Naive thymus-derived CD4-positive, alpha-beta T cell (primary cell): Measurements from ENCODE around the gene KATNAL1. TPM values are rescaled to one million over a fixed set of nuclear protein-coding genes. Genes with fewer than 3 reads are reported as not detected.
"Not testable (repeated sequence)": the region's sequence is repeated elsewhere in the genome, so short reads cannot be mapped to it uniquely, and the experiment has no call there.

Experiments used
- ATAC-seq: fragments of 150-1000 bp; cut with Tn5 transposase; 2 replicates; pipeline ENCODE4 v1.10.0; 2021; ENCODE audit warnings: mild to moderate bottlenecking, moderate library complexity
- CTCF ChIA-PET: fragments of 350-600 bp; sonication (Branson Sonifier 250); formaldehyde crosslinking; loops from one replicate; lab custom pipeline; 2021; ENCODE audit warnings: antibody characterized with exemption; lab: Charles Lee
- POLR2A ChIA-PET: fragments of 350-600 bp; sonication (Branson Sonifier 250); formaldehyde crosslinking; loops from one replicate; lab custom pipeline; 2021; ENCODE audit warnings: antibody characterized with exemption, inconsistent platforms; lab: Charles Lee
- DNase-seq, 9 donors: peaks; one replicate each; pipeline versions ENCODE4 v3.0.0 to v3.0.0-alpha.2; 2020 to 2022; ENCODE audit warnings: mixed read lengths in 1 of 9
- H3K27ac ChIP-seq: one replicate; pipeline ENCODE4 v1.7.0; 2013; ENCODE audit warnings: mild to moderate bottlenecking, low read depth, low read length, moderate library complexity
- H3K27me3 ChIP-seq, 2 donors: one replicate each; pipeline ENCODE4 v1.7.0; 2013; ENCODE audit warnings: low read length in 2 of 2, mild to moderate bottlenecking in 2 of 2, moderate library complexity in 2 of 2; ENCODE audit not compliant: control insufficient read depth in 2 of 2, insufficient read depth in 2 of 2
- H3K36me3 ChIP-seq, 3 experiments: 1 replicate in 2 of 3; 2 replicates in 1 of 3; pipeline ENCODE4 v1.7.0; 2013; ENCODE audit warnings: low read length in 3 of 3, mild to moderate bottlenecking in 3 of 3, moderate library complexity in 1 of 3; ENCODE audit not compliant: insufficient read depth in 3 of 3, control insufficient read depth in 2 of 3
- H3K4me1 ChIP-seq, 2 donors: one replicate each; pipeline ENCODE4 v1.7.0; 2013; ENCODE audit warnings: low read length in 2 of 2, mild to moderate bottlenecking in 2 of 2, moderate library complexity in 1 of 2; ENCODE audit not compliant: control insufficient read depth in 2 of 2, insufficient read depth in 2 of 2
- H3K4me3 ChIP-seq: 2 replicates; pipeline ENCODE4 v1.7.0; 2013; ENCODE audit warnings: mild to moderate bottlenecking, low read length
- H3K9me3 ChIP-seq, 3 experiments: 1 replicate in 2 of 3; 2 replicates in 1 of 3; pipeline ENCODE4 v1.7.0; 2013; ENCODE audit warnings: low read length in 3 of 3; ENCODE audit not compliant: control insufficient read depth in 2 of 3
- H3K27ac Mint-ChIP-seq, 9 donors: one replicate each; pipeline ENCODE4 v1.8.0; 2020 to 2022; ENCODE audit warnings: mixed read lengths in 9 of 9, mild to moderate bottlenecking in 8 of 9, moderate library complexity in 5 of 9, inconsistent platforms in 2 of 9
- H3K27me3 Mint-ChIP-seq, 5 donors: one replicate each; pipeline ENCODE4 v1.8.0; 2021 to 2022; ENCODE audit warnings: mixed read lengths in 5 of 5, mild to moderate bottlenecking in 1 of 5
- H3K36me3 Mint-ChIP-seq, 5 donors: one replicate each; pipeline ENCODE4 v1.8.0; 2020 to 2022; ENCODE audit warnings: mixed read lengths in 5 of 5, mild to moderate bottlenecking in 3 of 5, inconsistent platforms in 1 of 5
- H3K4me1 Mint-ChIP-seq, 7 donors: one replicate each; pipeline ENCODE4 v1.8.0; 2020 to 2022; ENCODE audit warnings: mixed read lengths in 7 of 7, mild to moderate bottlenecking in 3 of 7, inconsistent platforms in 1 of 7
- H3K4me3 Mint-ChIP-seq, 10 donors: one replicate each; pipeline ENCODE4 v1.8.0; 2020 to 2022; ENCODE audit warnings: mild to moderate bottlenecking in 10 of 10, mixed read lengths in 10 of 10, moderate library complexity in 6 of 10, inconsistent platforms in 2 of 10
- H3K9me3 Mint-ChIP-seq, 11 donors: one replicate each; pipeline ENCODE4 v1.8.0; 2020 to 2022; ENCODE audit warnings: mixed read lengths in 11 of 11, mild to moderate bottlenecking in 4 of 11, inconsistent platforms in 1 of 11, moderate library complexity in 1 of 11
- intact Hi-C, 2 donors: fragments of 100-400 bp; cut with micrococcal nuclease; formaldehyde crosslinking; loops; one replicate each; pipeline ENCODE4 v1.15.1; 2023
- polyA plus RNA-seq, 2 donors: library from polyadenylated mRNA; unstranded; fragments of 300-500 nt; fragmentation: Illumina TruSeq; gene quantifications; one replicate each; pipeline ENCODE4 v1.2.3, GENCODE V29; 2021
- total RNA-seq, 6 experiments: library from RNA in 5 of 6; stranded (reverse) in 5 of 6; gene quantifications; 1 replicate in 5 of 6; 2 replicates in 1 of 6; pipeline ENCODE4 v1.2.3 and lab custom pipeline; 2021 to 2026

KATNAL1 gene
- total and polyA plus RNA-seq, 7 experiments from 2014 or later, result 0.25 to 16.8 (median 2.4) TPM

- ChIA-PET CTCF (interaction anchor here (0.6 kb wide), 1 partner anchor 435 kb away, joined by 3 read pairs; no protein-coding TSS in a partner anchor), POLR2A (no interaction called here)
- ATAC-seq, result no peak
- H3K4me3 Mint-ChIP-seq, result no peak overlapping the region
- peaks cover 0 to 9% (median 0%) of the 10 kb centered on the region in 11 donors for H3K9me3 Mint-ChIP-seq
- intact Hi-C loops, result no loop called here
- Histone ChIP-seq H3K36me3 (no peaks in the 10 kb centered on the region), H3K9me3 (no peaks in the 10 kb centered on the region), H3K4me1 (no peaks in the 10 kb centered on the region), H3K27me3 (no peaks in the 10 kb centered on the region), H3K27ac (no peak overlapping the region), H3K4me3 (no peak overlapping the region)
- H3K4me1 Mint-ChIP-seq, result peaks cover 5 to 18% (median 12%) of the 10 kb centered on the region in 7 donors
- H3K27me3 Mint-ChIP-seq, result no peaks in the 10 kb centered on the region
- H3K36me3 Mint-ChIP-seq, result peaks cover 0 to 46% (median 4%) of the 10 kb centered on the region in 5 donors
- no peak overlapping the region for H3K27ac Mint-ChIP-seq
- no peak for DNase-seq
These were observed 31.2 kb downstream of the KATNAL1 start for GRCh38 chr13:30276178-30276577.

- H3K9me3 Mint-ChIP-seq, result peaks cover 0 to 9% (median 0%) of the 10 kb centered on the region in 11 donors
These were observed 33.3 kb downstream of the KATNAL1 start for GRCh38 chr13:30274083-30274482.

GRCh38 chr13:30270035-30270434 lies 37.3 kb downstream of the KATNAL1 start:
- H3K4me3 Mint-ChIP-seq, H3K27ac Mint-ChIP-seq, ATAC-seq, H3K36me3 ChIP-seq, CTCF ChIA-PET, H3K27ac ChIP-seq, H3K27me3 ChIP-seq, H3K4me1 ChIP-seq, H3K4me3 ChIP-seq, H3K9me3 Mint-ChIP-seq, H3K9me3 ChIP-seq, H3K27me3 Mint-ChIP-seq, intact Hi-C loops, DNase-seq, POLR2A ChIA-PET: not testable (repeated sequence)
- peaks cover 0 to 32% (median 6%) of the 10 kb centered on the region in 5 donors for H3K36me3 Mint-ChIP-seq
- H3K4me1 Mint-ChIP-seq, result peaks cover 0 to 13% (median 0%) of the 10 kb centered on the region in 7 donors

More at GRCh38 chr13:30274083-30274482, 33.3 kb downstream of the KATNAL1 start:
- Mint-ChIP-seq H3K27me3 (no peaks in the 10 kb centered on the region), H3K4me3 (no peak overlapping the region), H3K36me3 (peaks cover 0 to 46% (median 6%) of the 10 kb centered on the region in 5 donors), H3K4me1 (peaks cover 3 to 18% (median 12%) of the 10 kb centered on the region in 7 donors), H3K27ac (peak overlapping the region in 1 of 9 donors; percentile 3)
- no peak for DNase-seq
- Histone ChIP-seq H3K36me3 (no peaks in the 10 kb centered on the region), H3K27me3 (no peaks in the 10 kb centered on the region), H3K9me3 (no peaks in the 10 kb centered on the region), H3K4me1 (no peaks in the 10 kb centered on the region), H3K4me3 (no peak overlapping the region), H3K27ac (no peak overlapping the region)
- ChIA-PET CTCF (no interaction called here), POLR2A (no interaction called here)
- no peak for ATAC-seq
- intact Hi-C loops, result no loop called here

DNA sequence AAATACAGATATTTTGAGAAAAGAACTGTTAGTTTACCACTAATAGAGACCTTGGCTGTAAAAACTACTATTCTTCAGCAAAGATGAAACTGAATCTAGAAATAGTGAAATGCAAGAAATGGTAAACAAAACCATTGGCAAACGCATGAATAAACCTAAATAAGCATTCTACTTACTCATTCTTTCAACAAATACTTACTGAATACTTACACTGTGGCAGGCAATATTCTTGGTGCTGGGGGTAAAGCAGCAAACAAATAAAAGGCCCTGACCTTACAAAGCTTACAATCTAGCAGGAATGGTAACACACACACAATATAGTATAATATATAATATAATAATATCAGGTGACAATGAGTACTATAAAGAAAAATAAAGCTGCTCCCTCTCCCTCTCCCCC lies 38.7 kb downstream of the KATNAL1 start:
- no peak overlapping the region for H3K4me3 Mint-ChIP-seq
- Histone ChIP-seq H3K4me3 (no peak overlapping the region), H3K9me3 (no peaks in the 10 kb centered on the region), H3K27ac (no peak overlapping the region), H3K36me3 (no peaks in the 10 kb centered on the region), H3K4me1 (no peaks in the 10 kb centered on the region), H3K27me3 (no peaks in the 10 kb centered on the region)
- no peak for ATAC-seq
- no peak for DNase-seq
- H3K27ac Mint-ChIP-seq, result peak overlapping the region in 1 of 9 donors; percentile 46
- ChIA-PET CTCF (no interaction called here), POLR2A (interaction anchor here (0.5 kb wide), 1 partner anchor 104 kb away, joined by 3 read pairs; no protein-coding TSS in a partner anchor)
- H3K36me3 Mint-ChIP-seq, result peaks cover 0 to 19% (median 3%) of the 10 kb centered on the region in 5 donors
- peaks cover 0 to 6% (median 0%) of the 10 kb centered on the region in 11 donors for H3K9me3 Mint-ChIP-seq
- peaks cover 0 to 13% (median 0%) of the 10 kb centered on the region in 7 donors for H3K4me1 Mint-ChIP-seq
- intact Hi-C loops, result no loop called here
- H3K27me3 Mint-ChIP-seq, result no peaks in the 10 kb centered on the region

GRCh38 chr13:30266756-30267155 lies 40.6 kb downstream of the KATNAL1 start:
- ATAC-seq (no peak), DNase-seq (no peak)
- H3K4me3 Mint-ChIP-seq, result no peak overlapping the region
- Histone ChIP-seq H3K4me3 (no peak overlapping the region), H3K36me3 (no peaks in the 10 kb centered on the region), H3K27ac (no peak overlapping the region), H3K4me1 (no peaks in the 10 kb centered on the region), H3K9me3 (no peaks in the 10 kb centered on the region), H3K27me3 (no peaks in the 10 kb centered on the region)
- POLR2A ChIA-PET, result no interaction called here
- CTCF ChIA-PET, result no interaction called here
- H3K36me3 Mint-ChIP-seq, result peaks cover 0 to 17% (median 3%) of the 10 kb centered on the region in 5 donors
- peaks cover 0 to 8% (median 0%) of the 10 kb centered on the region in 7 donors for H3K4me1 Mint-ChIP-seq
- peaks cover 0 to 6% (median 0%) of the 10 kb centered on the region in 11 donors for H3K9me3 Mint-ChIP-seq
- H3K27ac Mint-ChIP-seq, result no peak overlapping the region
- intact Hi-C loops, result no loop called here
- no peaks in the 10 kb centered on the region for H3K27me3 Mint-ChIP-seq

DNA sequence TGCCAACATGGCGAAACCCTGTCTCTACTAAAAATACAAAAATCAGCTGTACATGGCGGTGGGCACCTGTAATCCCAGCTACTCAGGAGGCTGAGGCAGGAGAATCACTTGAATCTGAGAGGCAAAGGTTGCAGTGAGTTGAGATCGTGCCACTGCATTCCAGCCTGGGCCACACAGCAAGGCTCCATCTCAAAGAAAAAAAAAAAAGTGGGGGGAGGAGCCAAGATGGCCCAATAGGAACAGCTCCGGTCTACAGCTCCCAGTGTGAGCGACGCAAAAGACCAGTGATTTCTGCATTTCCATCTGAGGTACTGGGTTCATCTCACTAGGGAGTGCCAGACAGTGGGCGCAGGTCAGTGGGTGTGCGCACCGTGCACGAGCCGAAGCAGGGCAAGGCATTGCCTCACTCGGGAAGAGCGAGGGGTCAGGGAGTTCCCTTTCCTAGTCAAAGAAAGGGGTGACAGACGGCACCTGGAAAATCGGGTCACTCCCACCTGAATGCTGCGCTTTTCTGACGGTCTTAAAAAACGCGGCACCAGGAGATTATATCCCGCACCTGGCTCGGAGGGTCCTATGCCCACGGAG lies 48.1 kb downstream of the KATNAL1 start:
- H3K4me1 Mint-ChIP-seq, result peaks cover 0 to 18% (median 14%) of the 10 kb centered on the region in 7 donors

More for the DNA sequence above, 48.1 kb downstream of the KATNAL1 start:
- CTCF ChIA-PET, H3K27me3 ChIP-seq, H3K36me3 ChIP-seq, H3K4me1 ChIP-seq, POLR2A ChIA-PET, H3K4me3 ChIP-seq, H3K27me3 Mint-ChIP-seq, ATAC-seq, H3K27ac Mint-ChIP-seq, H3K9me3 ChIP-seq, H3K27ac ChIP-seq, DNase-seq, H3K9me3 Mint-ChIP-seq: not testable (repeated sequence)
- intact Hi-C loops, result loop anchor here in 1 of 2 donors (5.0 kb wide), 3 partner anchors 33 to 543 kb away; no protein-coding TSS in a partner anchor
- peak overlapping the region in 1 of 10 donors; percentile 18 for H3K4me3 Mint-ChIP-seq
- H3K36me3 Mint-ChIP-seq, result peaks cover 0 to 20% (median 0%) of the 10 kb centered on the region in 5 donors
